RWPE1 (cell line): ENCODE results near the gene MT1F.

Source experiments
- CTCF ChIA-PET: fragments of 350-600 bp; sonication (Branson Sonifier 250); formaldehyde crosslinking; extraction: SDS; loops from one replicate; lab custom pipeline; 2021; lab: Yijun Ruan, JAX
- POLR2A ChIA-PET: fragments of 400-600 bp; formaldehyde crosslinking; extraction: SDS; loops from one replicate; lab custom pipeline; 2020; ENCODE audit warnings: antibody characterized with exemption; ENCODE audit not compliant: low non-redundant PET; lab: Yijun Ruan, JAX
- DNase-seq: peaks from one replicate; pipeline ENCODE4 v3.0.0; 2012; ENCODE audit warnings: low spot score
- H3K27ac ChIP-seq: fragments of 450-650 bp; 2 replicates; pipeline ENCODE4 v1.5.1; 2017
- CTCF ChIP-seq: fragments of 450-650 bp; conservative IDR thresholded peaks from 2 replicates; pipeline ENCODE4 v1.5.1; 2017; ENCODE audit warnings: low read depth, mild to moderate bottlenecking

MT1F gene

DNA sequence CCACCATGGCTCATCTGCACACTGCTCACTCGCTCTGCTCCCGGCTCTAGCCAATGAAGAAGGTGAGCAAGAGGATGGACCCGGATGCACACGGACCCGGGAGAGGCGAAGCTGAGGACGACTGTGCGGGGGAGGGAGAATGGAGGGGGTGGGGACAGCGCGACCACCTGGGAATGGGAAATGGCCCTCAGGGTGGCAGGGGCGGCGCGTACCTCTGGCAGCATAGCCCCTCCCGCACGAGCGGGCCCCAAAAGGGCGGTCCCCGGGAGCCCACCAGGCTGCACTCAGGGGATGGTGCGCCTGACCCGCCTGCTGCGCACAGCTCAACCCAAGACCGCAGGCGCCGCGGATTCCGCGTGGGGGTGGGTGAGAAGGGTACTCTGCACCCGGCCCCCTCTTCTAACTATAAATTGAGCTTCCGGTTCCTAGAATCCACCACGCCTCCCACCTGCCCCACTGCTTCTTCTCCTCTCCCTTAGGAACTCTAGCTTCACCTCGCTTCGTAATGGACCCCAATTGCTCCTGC, 18.0 kb downstream of the MT1F start:
- no peak for DNase-seq
- ChIA-PET POLR2A (no interaction called here), CTCF (interaction anchor here (0.8 kb wide), 1 partner anchor 26 kb away, joined by 3 read pairs; no protein-coding TSS in a partner anchor)
- no peak for TF ChIP-seq CTCF
- H3K27ac ChIP-seq: no peak overlapping the region

- DNase-seq: no peak
- no peak for TF ChIP-seq CTCF
- ChIA-PET POLR2A (no interaction called here), CTCF (interaction anchor here (1.3 kb wide), 1 partner anchor 25 kb away, joined by 11 read pairs; no protein-coding TSS in a partner anchor)
- H3K27ac ChIP-seq: no peak overlapping the region
Observed at GRCh38 chr16:56677474-56677873, 19.7 kb downstream of the MT1F start.

GRCh38 chr16:56679078-56679730, 21.4 kb downstream of the MT1F start:
- ChIA-PET POLR2A (no interaction called here), CTCF (interaction anchor here (0.5 to 1.4 kb wide), 4 partner anchors 23 to 197 kb away, joined by 3 to 6 read pairs (median 4); no protein-coding TSS in a partner anchor)
- DNase-seq: no peak
- no peak for TF ChIP-seq CTCF
- H3K27ac ChIP-seq: peak overlapping the region; percentile 25

GRCh38 chr16:56679818-56680217, 22.1 kb downstream of the MT1F start:
- POLR2A ChIA-PET: no interaction called here
- DNase-seq: no peak
- no peak for TF ChIP-seq CTCF
- no peak overlapping the region for H3K27ac ChIP-seq
- CTCF ChIA-PET: interaction anchor here (0.6 to 1.0 kb wide), 2 partner anchors 22 to 77 kb away, joined by 3 to 6 read pairs; no protein-coding TSS in a partner anchor

GRCh38 chr16:56681939-56682702, 24.4 kb downstream of the MT1F start, which contains the start of gene MT1X:
Gene MT1X, plus strand, starts transcription at chr16:56682470. Its CDS starts 71 bp downstream, at chr16:56682541.
- H3K27ac ChIP-seq: peak within 1 kb of the TSS; percentile 99
- no peak for TF ChIP-seq CTCF
- POLR2A ChIA-PET: interaction anchor here (1.8 kb wide), 1 partner anchor 74 kb away, joined by 4 read pairs; the partner anchor contains the start of gene MT2A
- CTCF ChIA-PET: interaction anchor here (0.5 to 1.2 kb wide), 3 partner anchors 9 to 105 kb away, joined by 3 to 5 read pairs (median 3); no protein-coding TSS in a partner anchor
- DNase-seq: peak; percentile 94
